Measurements from ENCODE around the gene STN1.
A peak's percentile ranks its signal among the peaks of the same experiment; 100 is the strongest.

STN1 gene

DNA sequence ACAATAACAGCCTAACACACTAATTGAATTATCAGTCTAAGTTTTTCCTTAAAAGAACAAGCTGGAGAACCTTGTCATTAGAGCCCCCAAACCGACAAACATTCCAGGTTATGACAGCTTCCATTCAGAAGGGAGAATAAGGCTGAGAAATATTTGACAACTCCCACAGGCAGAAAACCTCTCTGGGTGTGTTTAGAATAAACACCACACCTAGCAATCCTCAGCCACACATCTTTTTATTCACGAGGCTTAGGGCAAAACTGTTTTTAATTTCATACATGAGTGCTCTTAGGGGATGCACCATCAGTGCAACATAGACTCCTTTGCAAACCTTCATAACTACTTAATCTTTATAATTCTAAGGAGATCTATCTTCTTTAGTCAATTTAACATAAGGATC lies 24.2 kb downstream of the STN1 start:
- no peak for DNase-seq (ENCODE audit: low read depth)

DNA sequence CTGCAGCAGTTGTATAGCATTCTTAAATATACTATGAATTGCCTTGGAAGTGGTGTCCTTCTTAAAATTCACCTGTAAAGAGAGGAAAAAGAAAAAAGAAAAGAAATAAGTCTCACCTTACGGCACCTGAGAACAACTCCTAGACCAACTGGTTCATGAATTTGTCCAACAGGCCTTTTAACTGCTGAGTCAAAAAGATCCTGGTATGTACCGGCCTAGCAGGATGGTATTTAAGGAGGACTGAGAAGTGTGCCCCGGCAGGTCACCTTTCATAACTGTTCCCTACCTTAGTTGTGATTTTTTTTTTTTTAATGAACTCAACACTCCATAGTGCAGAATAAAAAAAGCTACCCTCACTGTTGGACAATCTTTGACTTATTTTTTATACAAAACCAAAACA lies 25.8 kb downstream of the STN1 start:
- DNase-seq (ENCODE audit: low read depth) = no peak

DNA sequence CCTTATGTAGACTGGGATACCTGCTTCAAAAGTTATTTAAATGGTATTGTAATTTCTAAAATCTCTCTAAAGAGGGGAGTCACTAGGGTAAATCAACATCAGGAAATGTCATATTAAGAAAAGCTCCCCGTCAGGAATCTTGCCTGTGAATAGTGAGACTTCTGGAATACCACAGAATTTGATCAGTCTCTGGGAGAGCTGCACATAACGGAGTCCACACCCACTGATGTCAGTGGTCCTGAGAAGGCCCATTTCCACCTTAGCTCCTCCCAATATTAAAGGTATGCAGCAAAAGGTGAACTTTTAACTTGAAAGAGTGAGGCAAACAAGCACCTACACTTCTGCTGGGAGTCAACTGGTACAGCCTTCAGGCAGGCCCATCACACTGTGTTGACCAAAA lies 27.3 kb downstream of the STN1 start:
- DNase-seq (ENCODE audit: low read depth) = no peak

DNA sequence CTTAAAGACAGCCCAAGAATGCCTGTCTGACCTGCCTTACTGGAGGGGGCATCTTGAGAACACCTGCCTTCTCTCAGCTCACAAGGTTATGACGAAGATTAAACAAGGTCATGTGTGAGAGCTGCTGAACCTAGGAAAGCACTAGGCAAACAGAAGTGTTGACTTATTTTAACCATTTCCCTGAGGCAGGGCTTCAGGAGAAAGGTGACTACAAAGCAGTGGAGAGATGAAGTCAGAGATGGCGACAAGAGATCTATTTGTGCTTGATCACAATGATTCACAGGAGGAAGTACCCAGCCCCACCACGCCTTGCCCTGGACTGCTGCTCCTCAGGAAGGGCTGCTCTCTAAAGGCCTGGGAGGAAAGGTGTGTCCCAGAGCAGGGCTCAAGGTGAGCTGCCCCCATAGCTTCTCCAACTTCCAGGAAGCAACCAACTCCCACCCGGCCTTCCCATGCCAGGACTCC lies 27.8 kb downstream of the STN1 start:
- no peak for DNase-seq (ENCODE audit: low read depth)

DNA sequence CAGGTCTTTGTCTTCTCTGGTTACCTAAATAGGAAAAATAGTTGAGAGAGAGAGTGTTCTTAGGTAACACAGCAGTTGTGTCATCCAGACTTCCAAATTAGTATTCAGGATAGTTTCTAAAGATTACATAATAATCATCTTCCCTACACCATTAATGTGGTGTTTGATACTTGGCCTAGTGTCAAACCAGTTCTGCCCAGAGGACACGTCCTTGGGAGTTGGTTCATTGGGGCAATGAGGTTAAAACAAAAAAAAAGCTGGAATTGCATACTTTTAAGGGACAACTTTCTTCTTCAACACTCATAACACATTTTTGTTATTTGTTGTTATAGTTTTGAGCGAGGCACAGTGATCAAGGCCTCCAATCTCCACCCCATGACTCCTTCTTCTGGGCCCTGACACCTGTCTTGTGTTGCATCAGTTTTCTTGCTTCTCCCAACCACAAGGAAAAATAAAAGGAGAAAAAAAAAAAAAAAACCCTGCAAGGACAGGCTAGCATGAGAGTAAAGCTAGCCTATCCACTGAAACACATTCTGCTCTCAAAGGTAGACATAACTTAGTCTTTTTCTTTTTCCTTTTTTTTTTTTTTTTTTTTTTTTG lies 28.8 kb downstream of the STN1 start:
- no peak for DNase-seq (ENCODE audit: low read depth)

DNA sequence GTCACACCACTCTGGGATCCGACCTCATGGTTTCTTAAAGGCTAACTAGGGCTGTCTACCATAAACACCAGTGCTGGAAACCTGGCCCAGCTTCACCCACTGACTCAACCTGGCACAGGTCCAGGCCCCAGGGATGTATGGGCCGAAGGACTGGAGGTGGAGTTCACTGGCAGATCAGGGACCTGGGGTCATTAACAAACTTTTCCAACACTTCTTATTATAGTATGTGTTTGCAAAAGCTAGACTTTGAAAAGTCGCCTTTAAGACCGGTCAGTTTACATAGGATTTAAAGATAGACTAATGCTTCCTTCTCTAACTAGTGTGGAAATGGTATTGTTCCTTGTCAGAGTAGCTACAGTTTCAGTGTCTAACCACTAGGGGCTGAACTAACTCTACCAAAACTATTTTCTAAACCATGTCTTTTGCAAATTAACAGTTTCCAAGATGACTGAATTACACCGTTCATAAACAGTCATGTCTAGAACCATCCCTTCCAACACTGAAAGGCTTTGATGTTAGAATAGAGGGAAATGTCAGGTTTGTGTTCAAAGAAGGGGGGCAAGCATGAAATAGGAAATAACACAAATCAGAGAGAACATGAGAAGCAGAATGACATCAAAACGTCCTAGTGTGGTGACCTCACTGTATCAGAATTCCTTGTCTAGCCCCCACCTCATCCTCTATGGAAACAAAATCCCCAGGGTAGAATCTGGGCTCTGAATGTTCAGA lies 29.7 kb downstream of the STN1 start:
- peak; percentile 56 for DNase-seq (ENCODE audit: low read depth)

DNA sequence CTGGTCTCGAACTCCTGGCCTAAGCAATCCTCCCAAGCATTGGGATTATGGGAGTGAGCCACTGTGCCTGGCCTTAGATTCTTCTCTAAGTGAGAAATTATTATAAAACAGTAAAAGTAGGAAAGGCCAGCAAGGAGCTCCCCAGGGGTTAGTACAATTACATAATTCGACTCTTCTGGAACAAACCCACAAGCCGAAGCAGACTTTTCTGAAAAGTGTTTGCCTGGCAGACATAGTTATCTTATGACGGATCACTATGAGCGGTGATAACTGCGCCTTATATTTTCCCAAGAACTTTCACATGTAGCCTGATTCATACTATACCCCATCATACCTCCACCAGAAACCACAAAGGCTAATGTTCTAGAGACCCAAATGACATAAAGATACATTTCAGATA lies 32.4 kb downstream of the STN1 start:
- DNase-seq (ENCODE audit: low read depth) = no peak

DNA sequence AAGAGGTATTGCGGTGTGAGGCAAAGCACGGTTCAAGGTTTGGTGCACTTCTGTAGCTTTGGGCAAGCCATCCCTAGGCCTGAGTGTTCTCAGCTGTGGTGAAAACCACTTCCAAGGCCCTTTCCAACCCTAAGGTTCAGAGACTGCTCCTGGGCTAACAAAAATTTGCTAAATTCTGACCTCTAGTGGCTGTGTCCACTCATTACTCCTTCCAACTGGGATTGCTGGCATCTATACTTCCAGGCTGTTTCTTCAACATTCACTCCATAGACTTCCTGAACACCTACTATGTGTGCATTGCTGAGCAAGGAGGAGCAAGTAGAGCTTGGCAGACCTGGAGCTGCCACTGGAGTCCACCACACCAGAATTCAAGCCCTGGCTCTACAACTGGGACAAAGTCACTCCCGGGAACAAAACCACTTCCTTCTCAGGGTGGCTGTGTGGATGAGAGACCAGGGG lies 33.3 kb downstream of the STN1 start:
- DNase-seq (ENCODE audit: low read depth) = peak; percentile 43

DNA sequence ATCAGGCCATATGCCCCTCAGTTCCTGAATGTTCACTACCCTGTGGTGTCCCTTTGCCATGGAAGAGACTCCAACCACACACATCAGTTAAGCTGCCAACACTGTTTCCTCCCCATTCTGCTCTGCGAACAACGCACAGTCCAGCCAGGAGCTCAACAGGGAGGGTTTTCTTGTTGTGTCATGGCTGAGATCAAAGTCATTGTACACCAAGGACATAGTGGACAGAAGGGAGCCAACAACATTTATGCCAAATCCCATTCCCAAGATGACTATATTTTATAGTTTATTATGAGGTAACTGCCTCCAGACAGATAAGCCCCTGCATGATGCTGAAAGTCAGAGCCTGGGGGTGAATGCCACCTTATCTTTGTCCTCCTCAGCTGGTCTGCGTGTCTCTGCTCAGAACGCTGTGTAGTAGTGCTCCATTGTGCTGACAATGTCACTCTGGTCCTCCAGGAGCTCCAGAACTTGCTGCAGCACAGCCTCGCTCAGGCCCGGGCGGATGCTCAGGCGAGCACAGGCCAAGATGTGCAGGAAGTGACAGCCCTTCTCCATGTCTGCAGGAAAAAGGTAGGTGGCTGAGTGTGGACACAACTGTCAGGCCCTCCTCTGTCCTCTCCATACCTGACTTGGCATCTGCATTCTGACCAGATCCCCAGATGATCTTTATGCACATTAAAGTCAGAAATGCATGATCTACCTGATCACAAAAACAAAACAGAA lies 35.5 kb downstream of the STN1 start:
- DNase-seq (ENCODE audit: low read depth) = no peak

DNA sequence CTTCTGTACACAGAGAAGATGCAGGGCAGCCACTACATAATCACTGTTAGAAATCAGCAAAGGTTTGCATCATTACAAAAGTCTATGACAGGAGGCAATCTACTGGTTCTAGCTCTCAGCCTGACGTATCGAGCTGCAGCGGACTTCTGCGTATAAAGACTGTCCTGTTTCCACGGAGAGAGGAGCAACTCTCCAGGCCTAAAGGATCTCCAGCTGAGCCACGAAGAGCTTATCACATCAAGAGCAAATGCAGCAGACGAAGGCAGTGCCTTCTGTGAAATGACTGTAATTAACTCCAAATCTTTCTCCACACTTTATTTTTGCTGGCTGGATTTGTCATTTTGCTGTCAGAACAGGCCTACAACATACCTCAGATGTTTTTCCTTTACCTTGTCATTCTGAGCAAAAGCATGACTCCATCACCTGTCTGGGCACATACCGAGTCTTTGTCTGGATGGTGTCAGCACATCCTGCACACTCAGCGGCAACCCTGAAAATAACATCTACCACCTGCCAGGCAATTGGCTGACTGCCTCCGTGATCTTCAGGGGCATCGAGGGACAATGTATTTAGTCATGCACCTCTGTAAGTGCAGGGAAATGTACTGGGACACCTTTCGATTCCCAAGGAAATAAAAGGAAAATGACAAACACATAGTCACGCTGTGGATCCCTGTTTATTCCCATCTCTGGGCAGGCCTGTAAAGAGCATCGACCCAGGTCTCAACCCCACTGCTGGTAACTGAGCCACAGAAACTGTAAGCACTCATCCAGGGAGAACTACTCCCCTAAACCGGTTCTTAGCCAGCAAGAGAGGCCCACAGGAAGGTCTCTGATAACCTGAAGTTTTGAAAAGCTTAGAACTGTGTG lies 36.3 kb downstream of the STN1 start:
- DNase-seq (ENCODE audit: low read depth) = no peak

DNA sequence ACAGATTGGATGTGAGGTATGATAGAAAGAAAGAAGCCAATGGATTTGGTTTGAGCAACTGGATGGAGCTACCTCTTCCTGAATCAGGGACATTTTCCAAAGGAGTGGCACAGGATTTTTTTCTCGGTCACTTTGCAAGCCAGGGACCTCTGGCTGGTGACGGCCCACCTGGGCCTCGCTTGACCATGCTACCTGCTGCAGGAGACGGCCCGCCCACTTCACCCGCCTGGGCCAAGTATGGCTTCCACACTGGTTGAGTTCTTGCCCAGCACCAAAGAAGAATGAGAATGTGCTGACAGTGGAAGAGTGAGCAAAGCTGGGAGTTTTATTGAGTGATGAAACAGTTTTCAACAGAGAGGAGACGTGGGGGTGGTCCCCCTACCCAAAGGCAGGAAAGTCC lies 38.2 kb downstream of the STN1 start:
- no peak for DNase-seq (ENCODE audit: low read depth)

DNA sequence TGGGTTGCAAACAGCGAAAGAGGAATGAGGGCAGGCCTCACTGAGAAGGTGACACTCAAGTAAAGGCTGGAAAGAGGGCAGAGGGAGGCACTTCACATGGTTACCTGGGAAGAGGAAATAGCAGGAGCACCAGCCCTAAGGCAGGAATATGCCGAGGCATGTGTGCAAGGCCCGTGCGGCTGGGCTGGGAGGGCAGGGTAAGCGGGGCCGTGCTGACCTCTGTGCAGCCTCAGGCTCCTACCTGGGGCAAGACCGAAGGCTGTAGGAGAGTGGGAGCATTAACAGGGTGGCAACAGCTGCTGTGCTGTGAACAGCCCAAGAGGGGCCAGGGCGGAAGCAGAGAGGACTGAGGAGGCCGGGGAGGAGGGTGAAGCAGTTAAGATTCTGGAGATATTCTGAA lies 38.6 kb downstream of the STN1 start:
- DNase-seq (ENCODE audit: low read depth) = no peak

DNA sequence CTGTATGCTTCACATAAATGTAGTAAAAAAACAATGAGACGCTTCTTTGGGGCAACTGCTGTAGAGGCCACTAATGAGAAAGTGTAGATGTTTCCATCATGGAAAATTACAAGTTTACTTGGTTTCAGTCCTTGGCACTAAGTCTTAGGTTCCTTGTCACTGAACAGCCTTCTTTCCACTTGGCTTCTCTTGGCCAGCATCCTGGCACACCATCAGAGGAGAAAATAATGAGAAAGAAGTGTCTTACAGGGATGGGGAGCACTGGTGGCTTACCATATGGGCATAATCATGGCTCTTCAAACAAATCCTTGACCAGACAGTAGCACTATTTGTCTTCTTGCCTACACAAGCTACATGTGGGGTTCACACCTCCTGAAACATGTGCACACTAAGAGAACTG lies 40.1 kb downstream of the STN1 start:
- DNase-seq (ENCODE audit: low read depth) = no peak

DNA sequence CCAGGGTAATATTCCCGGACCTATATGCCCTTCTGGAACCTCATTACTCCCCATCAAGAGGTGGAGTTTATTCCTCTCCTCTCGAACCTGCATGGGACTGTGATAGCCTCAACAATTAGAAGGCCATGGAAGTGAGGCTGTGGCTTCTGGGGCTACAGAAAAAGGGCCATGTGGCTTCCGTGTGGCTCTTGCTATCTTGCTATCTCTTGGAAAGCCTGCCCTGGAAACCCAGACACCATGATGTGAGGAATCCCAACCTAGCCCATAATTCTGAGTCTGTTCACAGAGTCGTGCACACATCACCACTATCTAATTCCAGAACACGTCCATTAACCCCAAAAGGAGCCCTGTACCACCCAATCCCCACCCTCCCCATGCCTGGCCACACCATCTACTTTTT lies 41.8 kb downstream of the STN1 start:
- DNase-seq (ENCODE audit: low read depth) = no peak

DNA sequence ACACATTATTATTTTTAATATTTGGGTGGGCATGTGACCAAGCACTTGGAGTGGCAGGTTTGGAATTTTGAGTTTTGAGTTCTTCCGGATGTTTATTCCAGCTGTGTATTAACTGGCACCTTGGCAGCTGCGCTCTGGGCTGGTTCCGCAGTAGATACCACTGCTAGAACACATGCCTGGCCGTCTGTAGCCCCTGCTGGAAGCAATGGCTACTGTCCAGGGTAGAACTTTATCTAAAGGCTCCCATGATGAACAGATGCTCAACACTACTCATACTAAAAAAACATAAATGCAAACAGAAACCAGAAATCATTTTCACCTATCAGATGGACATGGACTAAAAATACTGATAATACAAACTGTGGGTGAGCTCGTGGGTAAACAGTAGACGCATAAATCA lies 43.3 kb downstream of the STN1 start:
- no peak for DNase-seq (ENCODE audit: low read depth)

DNA sequence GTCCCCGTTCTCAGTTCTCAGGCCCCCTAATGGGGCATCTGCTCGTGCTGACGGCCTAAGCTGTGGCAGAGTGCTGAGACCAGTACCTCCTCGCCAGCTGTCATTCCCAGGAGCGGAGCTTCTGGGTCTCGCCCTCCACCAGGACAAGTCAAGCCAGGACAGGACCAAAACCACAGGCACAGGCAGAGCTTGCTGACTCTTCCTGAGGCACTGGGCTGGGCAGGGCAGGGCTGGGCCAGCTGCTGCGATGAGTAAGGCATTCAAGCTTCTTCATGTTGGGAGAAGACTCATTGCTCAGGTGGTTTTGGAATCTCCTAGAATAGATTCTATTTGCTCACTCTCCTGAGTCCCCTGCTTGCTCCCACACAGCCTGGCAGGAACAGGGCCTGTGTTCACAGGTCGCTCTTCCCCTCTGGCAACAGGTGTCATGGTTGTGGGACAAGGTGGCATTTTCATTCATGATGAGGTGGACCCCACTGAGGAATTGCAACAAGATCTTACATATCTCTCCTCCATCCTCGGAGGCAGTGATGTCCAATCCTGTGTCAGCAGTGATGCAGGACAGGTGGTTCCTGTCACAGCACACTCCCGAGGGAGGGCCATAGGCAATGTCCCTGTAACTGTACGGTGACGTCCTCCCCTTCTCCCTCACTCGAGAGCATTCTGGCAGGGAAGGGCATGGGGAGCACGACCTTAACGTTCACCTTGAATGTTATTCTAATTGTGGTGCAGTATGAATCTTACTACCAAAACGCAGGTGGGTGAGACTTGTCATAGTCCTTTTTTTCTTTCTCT lies 45.6 kb downstream of the STN1 start:
- no peak for DNase-seq (ENCODE audit: low read depth)

DNA sequence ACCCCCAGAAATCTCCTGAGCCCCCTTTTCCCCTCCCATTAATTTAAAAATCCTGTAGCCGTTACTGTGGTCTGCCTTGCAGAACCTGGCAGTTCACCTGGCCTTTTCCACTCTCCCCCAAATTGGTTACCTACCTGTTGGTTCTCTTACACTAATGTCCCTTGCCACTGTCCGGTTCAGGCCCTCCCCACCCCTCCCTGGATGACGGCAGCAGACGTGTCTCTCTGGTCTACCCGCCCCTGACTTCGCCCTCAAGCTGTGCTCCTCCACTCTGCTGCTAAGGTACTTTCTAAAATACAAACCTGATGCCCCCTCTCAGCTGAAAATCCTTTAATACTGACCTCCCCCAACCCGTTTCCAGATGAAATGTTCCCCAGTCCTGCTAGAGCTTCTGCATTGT lies 47.0 kb downstream of the STN1 start:
- DNase-seq (ENCODE audit: low read depth) = no peak

DNA sequence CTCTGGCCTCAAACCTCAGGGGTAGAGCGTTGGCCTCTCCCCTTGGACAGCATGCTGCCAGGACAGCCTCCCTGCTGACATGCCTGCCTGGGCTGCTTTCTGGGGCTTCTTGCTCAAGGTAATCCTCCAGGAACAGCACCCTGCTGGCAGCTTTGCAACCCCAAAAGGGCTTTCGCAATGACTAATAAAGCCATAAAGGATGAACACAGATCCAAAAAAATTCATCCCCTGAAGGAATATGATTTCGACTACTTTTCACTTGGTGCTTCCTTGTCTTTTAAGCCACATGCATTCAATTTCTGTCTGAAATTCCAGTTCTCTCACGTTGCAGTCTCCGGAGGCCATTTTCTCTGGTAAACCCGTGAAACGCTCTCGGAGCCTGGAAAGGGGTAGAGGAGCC lies 47.5 kb downstream of the STN1 start:
- DNase-seq (ENCODE audit: low read depth) = no peak

DNA sequence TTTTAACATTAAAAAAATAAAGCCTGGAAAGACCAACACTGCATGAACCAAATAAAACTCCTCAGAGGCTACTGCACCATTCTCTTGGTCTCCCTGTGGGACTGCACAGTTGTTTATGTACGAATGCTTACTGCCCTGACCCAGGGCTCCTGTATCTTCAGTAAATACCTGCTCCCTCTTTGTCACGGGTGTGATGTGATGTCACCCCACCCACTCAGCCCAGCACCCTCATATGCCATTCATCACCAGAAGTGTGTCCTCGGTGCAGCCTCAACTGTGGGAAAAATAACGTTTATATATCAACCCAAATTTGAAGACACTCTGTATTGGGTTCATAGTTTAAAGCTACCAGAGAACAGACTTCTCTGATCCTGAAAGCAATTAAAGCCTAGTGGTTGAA lies 48.6 kb downstream of the STN1 start:
- no peak for DNase-seq (ENCODE audit: low read depth)

DNA sequence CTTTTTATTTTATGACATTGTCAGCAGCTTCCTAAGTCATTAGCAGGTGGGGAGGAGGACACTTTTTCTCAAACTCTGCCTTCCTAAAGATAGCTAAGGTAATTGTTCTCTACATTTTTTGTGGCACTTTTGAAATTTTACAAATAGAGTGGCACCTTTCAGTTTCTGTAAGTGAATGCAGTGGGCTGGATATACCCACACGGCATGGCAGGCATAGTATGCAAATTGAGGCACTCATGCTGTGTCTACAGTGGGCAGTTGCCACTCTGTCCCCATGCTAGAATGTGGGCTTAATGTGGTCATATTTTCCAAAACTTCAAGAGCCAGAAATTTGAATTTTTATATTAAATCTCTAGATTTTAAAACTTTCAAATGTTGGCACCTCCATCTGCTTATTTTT lies 49.8 kb downstream of the STN1 start:
- no peak for DNase-seq (ENCODE audit: low read depth)

DNA sequence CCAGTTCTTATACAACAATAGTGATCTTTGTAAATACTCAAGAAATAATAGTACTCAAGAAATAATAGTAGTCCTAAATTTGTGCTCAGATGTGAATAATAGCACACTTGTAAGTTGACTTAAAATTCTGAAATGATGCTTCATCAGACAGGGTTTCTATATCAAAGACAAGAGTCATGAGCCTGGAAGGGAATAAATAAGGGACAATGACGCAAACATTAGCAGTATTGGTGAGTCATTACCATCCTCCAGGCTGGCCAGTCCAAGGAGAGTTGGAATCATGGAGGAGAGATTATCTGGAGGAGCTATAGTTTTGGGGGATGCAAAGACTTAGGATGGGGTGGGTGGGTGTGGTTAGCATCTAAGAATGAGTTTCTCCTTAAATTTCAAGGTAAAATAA lies 56.5 kb downstream of the STN1 start:
- DNase-seq (ENCODE audit: low read depth) = no peak

Data from HS-5 (cell line).